Measurements from ENCODE around the gene NKAIN2. TPM values are rescaled to one million over a fixed set of nuclear protein-coding genes. Genes with fewer than 3 reads are reported as not detected.

NKAIN2 gene
- polyA plus RNA-seq, 1 donor (not counting 4 experiments of a cell fraction or from before 2014, with no cell fraction given), result 0.13 TPM

DNA sequence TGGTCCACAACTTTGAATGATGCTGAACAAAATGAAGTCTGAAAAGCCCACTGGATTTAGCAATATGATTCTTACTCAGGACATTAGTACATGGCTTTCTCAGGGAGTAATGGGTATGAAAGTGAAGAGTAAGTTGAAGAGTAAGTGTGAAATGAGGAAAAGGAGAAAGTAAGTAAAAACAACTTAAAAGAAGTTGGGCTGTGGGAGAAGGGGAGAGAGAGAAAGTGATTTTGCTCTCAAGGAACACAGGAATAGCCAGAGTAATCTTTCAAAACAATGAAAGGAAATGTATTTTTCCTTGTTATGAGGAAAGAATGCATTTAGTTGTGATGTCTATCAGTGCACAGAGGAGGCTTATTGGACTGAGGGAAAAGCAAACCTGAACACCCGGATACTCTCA is 39.8 kb upstream of the NKAIN2 start:
- no peak overlapping the region for H3K4me3 ChIP-seq (ENCODE audit: control insufficient read depth in 2 of 3, extremely low read depth in 1 of 3, insufficient read depth in 2 of 3, low read depth in 1 of 3, low read length in 3 of 3)
- no peaks in the 10 kb centered on the region for H3K36me3 ChIP-seq (ENCODE audit: control insufficient read depth in 2 of 2, extremely low read depth in 1 of 2, insufficient read depth in 2 of 2, low read length in 2 of 2)
- no peak overlapping the region for H3K4me2 ChIP-seq (ENCODE audit: control insufficient read depth, extremely low read depth, insufficient read depth, low read depth, low read length)
- H3K9me1 ChIP-seq (ENCODE audit: control insufficient read depth, extremely low read depth, insufficient read depth, low read length), result no peaks in the 10 kb centered on the region
- no peak overlapping the region for H2AFZ ChIP-seq (ENCODE audit: control insufficient read depth, low read length)
- H3K9me3 ChIP-seq (ENCODE audit: control insufficient read depth, low read depth, low read length), result no peaks in the 10 kb centered on the region
- no peaks in the 10 kb centered on the region for H3K79me2 ChIP-seq (ENCODE audit: control insufficient read depth, insufficient read depth, low read length)
- TF ChIP-seq EZH2 (IDR thresholded peaks at IDR 0.05; ENCODE audit: low read length), result no peak
- TF ChIP-seq, protein P1, sequence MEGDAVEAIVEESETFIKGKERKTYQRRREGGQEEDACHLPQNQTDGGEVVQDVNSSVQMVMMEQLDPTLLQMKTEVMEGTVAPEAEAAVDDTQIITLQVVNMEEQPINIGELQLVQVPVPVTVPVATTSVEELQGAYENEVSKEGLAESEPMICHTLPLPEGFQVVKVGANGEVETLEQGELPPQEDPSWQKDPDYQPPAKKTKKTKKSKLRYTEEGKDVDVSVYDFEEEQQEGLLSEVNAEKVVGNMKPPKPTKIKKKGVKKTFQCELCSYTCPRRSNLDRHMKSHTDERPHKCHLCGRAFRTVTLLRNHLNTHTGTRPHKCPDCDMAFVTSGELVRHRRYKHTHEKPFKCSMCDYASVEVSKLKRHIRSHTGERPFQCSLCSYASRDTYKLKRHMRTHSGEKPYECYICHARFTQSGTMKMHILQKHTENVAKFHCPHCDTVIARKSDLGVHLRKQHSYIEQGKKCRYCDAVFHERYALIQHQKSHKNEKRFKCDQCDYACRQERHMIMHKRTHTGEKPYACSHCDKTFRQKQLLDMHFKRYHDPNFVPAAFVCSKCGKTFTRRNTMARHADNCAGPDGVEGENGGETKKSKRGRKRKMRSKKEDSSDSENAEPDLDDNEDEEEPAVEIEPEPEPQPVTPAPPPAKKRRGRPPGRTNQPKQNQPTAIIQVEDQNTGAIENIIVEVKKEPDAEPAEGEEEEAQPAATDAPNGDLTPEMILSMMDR (optimal IDR thresholded peaks at IDR 0.05 in 1 of 3, IDR thresholded peaks at IDR 0.05 in 1 of 3, conservative IDR thresholded peaks at IDR 0.05 in 1 of 3; ENCODE audit: extremely low read depth in 1 of 3, insufficient read depth in 2 of 3, low read length in 3 of 3), result no peak
- DNase-seq (ENCODE audit: low read depth, low spot score) (no peak), FAIRE-seq (no peak)
- no peaks in the 10 kb centered on the region for H3K4me1 ChIP-seq (ENCODE audit: control insufficient read depth, extremely low read depth, insufficient read depth, low read length)
- H3K27ac ChIP-seq (ENCODE audit: control insufficient read depth, insufficient read depth, low read length), result no peak overlapping the region
- no peaks in the 10 kb centered on the region for H4K20me1 ChIP-seq (ENCODE audit: control insufficient read depth, extremely low read depth, insufficient read depth, low read length)
- no peaks in the 10 kb centered on the region for H3K27me3 ChIP-seq (ENCODE audit: control insufficient read depth, extremely low read depth, insufficient read depth, low read length)
- no peak overlapping the region for H3K9ac ChIP-seq (ENCODE audit: control insufficient read depth, extremely low read depth, insufficient read depth, low read length)
- dilution Hi-C loops (cut with MboI; ENCODE audit: extremely low pct_ligation_motif_present, low sequenced_read_pairs), result no loop called here

DNA sequence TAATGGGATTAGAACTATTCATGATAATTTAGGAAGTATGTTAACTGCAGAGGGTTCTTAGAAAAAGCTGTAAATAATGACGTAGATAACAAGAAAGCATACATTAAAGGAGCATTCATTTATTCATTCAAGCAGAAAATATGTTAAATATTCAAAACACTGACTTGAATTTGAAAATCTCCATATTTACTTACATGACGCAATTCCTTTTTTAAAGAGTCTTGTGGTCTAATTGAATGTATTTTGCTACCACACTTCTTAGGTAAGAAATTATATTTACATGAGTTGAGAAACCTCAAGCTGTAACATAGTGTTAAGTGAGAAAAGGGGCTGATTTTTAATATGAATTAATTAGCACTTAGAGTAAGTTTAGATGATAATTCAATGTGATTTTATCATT is 38.9 kb upstream of the NKAIN2 start:
- no peak for TF ChIP-seq EZH2 (IDR thresholded peaks at IDR 0.05; ENCODE audit: low read length)
- TF ChIP-seq, protein P1 (optimal IDR thresholded peaks at IDR 0.05 in 1 of 3, IDR thresholded peaks at IDR 0.05 in 1 of 3, conservative IDR thresholded peaks at IDR 0.05 in 1 of 3; ENCODE audit: extremely low read depth in 1 of 3, insufficient read depth in 2 of 3, low read length in 3 of 3), result no peak
- FAIRE-seq, result no peak

More for the DNA sequence above, 38.9 kb upstream of the NKAIN2 start:
- Histone ChIP-seq H3K4me2 (ENCODE audit: control insufficient read depth, extremely low read depth, insufficient read depth, low read depth, low read length) (no peak overlapping the region), H3K36me3 (ENCODE audit: control insufficient read depth in 2 of 2, extremely low read depth in 1 of 2, insufficient read depth in 2 of 2, low read length in 2 of 2) (no peaks in the 10 kb centered on the region), H3K9me1 (ENCODE audit: control insufficient read depth, extremely low read depth, insufficient read depth, low read length) (no peaks in the 10 kb centered on the region), H3K79me2 (ENCODE audit: control insufficient read depth, insufficient read depth, low read length) (no peaks in the 10 kb centered on the region), H3K4me1 (ENCODE audit: control insufficient read depth, extremely low read depth, insufficient read depth, low read length) (no peaks in the 10 kb centered on the region), H3K9me3 (ENCODE audit: control insufficient read depth, low read depth, low read length) (no peaks in the 10 kb centered on the region), H2AFZ (ENCODE audit: control insufficient read depth, low read length) (no peak overlapping the region), H3K9ac (ENCODE audit: control insufficient read depth, extremely low read depth, insufficient read depth, low read length) (no peak overlapping the region), H3K4me3 (ENCODE audit: control insufficient read depth in 2 of 3, extremely low read depth in 1 of 3, insufficient read depth in 2 of 3, low read depth in 1 of 3, low read length in 3 of 3) (no peak overlapping the region), H4K20me1 (ENCODE audit: control insufficient read depth, extremely low read depth, insufficient read depth, low read length) (no peaks in the 10 kb centered on the region), H3K27me3 (ENCODE audit: control insufficient read depth, extremely low read depth, insufficient read depth, low read length) (no peaks in the 10 kb centered on the region), H3K27ac (ENCODE audit: control insufficient read depth, insufficient read depth, low read length) (no peak overlapping the region)
- dilution Hi-C loops (cut with MboI; ENCODE audit: extremely low pct_ligation_motif_present, low sequenced_read_pairs), result no loop called here
- DNase-seq (ENCODE audit: low read depth, low spot score), result no peak
